Trophoblast cell (in vitro differentiated cells and primary cell): ENCODE measurements around the gene CCDC30.

Source experiments
- DNase-seq, 2 donors: peaks; one replicate each; pipeline ENCODE4 v3.0.0-alpha.2; 2016
- H2AFZ ChIP-seq: 2 replicates; pipeline ENCODE4 v1.6.1; 2013; ENCODE audit warnings: low read length, moderate library complexity, mild to moderate bottlenecking; ENCODE audit not compliant: insufficient read depth, poor library complexity
- H2AK5ac ChIP-seq: 2 replicates; pipeline ENCODE4 v1.6.1; 2013; ENCODE audit warnings: mild to moderate bottlenecking, low read length
- H2BK120ac ChIP-seq: 2 replicates; pipeline ENCODE4 v1.6.1; 2013; ENCODE audit warnings: low read length, mild to moderate bottlenecking, moderate library complexity; ENCODE audit not compliant: insufficient read depth, poor library complexity
- H2BK12ac ChIP-seq: 2 replicates; pipeline ENCODE4 v1.6.1; 2013; ENCODE audit warnings: mild to moderate bottlenecking, low read length, moderate library complexity
- H2BK5ac ChIP-seq: 2 replicates; pipeline ENCODE4 v1.6.1; 2013; ENCODE audit warnings: low read length, low read depth, moderate library complexity, mild to moderate bottlenecking; ENCODE audit not compliant: poor library complexity
- H3K14ac ChIP-seq: 2 replicates; pipeline ENCODE4 v1.6.1; 2013; ENCODE audit warnings: mild to moderate bottlenecking, low read length
- H3K18ac ChIP-seq: 2 replicates; pipeline ENCODE4 v1.6.1; 2013; ENCODE audit warnings: mild to moderate bottlenecking, low read length
- H3K23ac ChIP-seq: 2 replicates; pipeline ENCODE4 v1.6.1; 2013; ENCODE audit warnings: low read length
- H3K27ac ChIP-seq: 2 replicates; pipeline ENCODE4 v1.5.1; 2013; ENCODE audit warnings: low read depth, mild to moderate bottlenecking, inconsistent platforms, low read length, moderate library complexity
- H3K27me3 ChIP-seq: 2 replicates; pipeline ENCODE4 v1.6.1; 2013; ENCODE audit warnings: inconsistent platforms, mild to moderate bottlenecking, low read length, moderate library complexity; ENCODE audit not compliant: insufficient read depth
- H3K36me3 ChIP-seq, 2 experiments: 1 replicate in 1 of 2; 2 replicates in 1 of 2; pipeline ENCODE4 v1.6.1; 2013; ENCODE audit warnings: low read length in 2 of 2, mild to moderate bottlenecking in 2 of 2, moderate library complexity in 1 of 2; ENCODE audit not compliant: insufficient read depth in 2 of 2, control insufficient read depth in 1 of 2
- H3K4ac ChIP-seq: 2 replicates; pipeline ENCODE4 v1.6.1; 2013; ENCODE audit warnings: low read depth, mild to moderate bottlenecking, low read length, moderate library complexity
- H3K4me1 ChIP-seq, 2 experiments: 1 replicate in 1 of 2; 2 replicates in 1 of 2; pipeline ENCODE4 v1.6.1; 2013; ENCODE audit warnings: low read length in 2 of 2, mild to moderate bottlenecking in 2 of 2, moderate library complexity in 1 of 2; ENCODE audit not compliant: insufficient read depth in 2 of 2, control insufficient read depth in 1 of 2
- H3K4me2 ChIP-seq: 2 replicates; pipeline ENCODE4 v1.6.1; 2013; ENCODE audit warnings: inconsistent platforms, mild to moderate bottlenecking, low read length, moderate library complexity
- H3K4me3 ChIP-seq: 2 replicates; pipeline ENCODE4 v1.5.1; 2013; ENCODE audit warnings: mild to moderate bottlenecking, low read depth, low read length, inconsistent platforms
- H3K79me1 ChIP-seq: one replicate; pipeline ENCODE4 v1.6.1; 2013; ENCODE audit warnings: low read length
- H3K79me2 ChIP-seq: 2 replicates; pipeline ENCODE4 v1.6.1; 2013; ENCODE audit warnings: low read length, mild to moderate bottlenecking; ENCODE audit not compliant: control insufficient read depth, insufficient read depth, poor library complexity
- H3K9ac ChIP-seq: 2 replicates; pipeline ENCODE4 v1.6.1; 2013; ENCODE audit warnings: mild to moderate bottlenecking, low read length
- H3K9me3 ChIP-seq: 2 replicates; pipeline ENCODE4 v1.6.1; 2013; ENCODE audit warnings: low read depth, mild to moderate bottlenecking, control low read depth, inconsistent platforms, low read length; ENCODE audit not compliant: insufficient read depth
- H4K12ac ChIP-seq: 2 replicates; pipeline ENCODE4 v1.6.1; 2013; ENCODE audit warnings: low read depth, mild to moderate bottlenecking, low read length, moderate library complexity
- H4K8ac ChIP-seq: 2 replicates; pipeline ENCODE4 v1.6.1; 2013; ENCODE audit warnings: low read depth, mild to moderate bottlenecking, low read length, moderate library complexity
- H4K91ac ChIP-seq: one replicate; pipeline ENCODE4 v1.6.1; 2013; ENCODE audit warnings: low read depth, mild to moderate bottlenecking, low read length, moderate library complexity
- WGBS: extraction: QIAGEN DNeasy Blood & Tissue Kit; methylation state at CpG from one replicate; pipeline ENCODE4 v1.1.7; 2013; ENCODE audit warnings: missing lambda C conversion rate; ENCODE audit not compliant: insufficient read length, insufficient coverage; ENCODE audit errors: extremely low coverage; 5-methylcytosine and 5-hydroxymethylcytosine counted together

Gene CCDC30

DNA sequence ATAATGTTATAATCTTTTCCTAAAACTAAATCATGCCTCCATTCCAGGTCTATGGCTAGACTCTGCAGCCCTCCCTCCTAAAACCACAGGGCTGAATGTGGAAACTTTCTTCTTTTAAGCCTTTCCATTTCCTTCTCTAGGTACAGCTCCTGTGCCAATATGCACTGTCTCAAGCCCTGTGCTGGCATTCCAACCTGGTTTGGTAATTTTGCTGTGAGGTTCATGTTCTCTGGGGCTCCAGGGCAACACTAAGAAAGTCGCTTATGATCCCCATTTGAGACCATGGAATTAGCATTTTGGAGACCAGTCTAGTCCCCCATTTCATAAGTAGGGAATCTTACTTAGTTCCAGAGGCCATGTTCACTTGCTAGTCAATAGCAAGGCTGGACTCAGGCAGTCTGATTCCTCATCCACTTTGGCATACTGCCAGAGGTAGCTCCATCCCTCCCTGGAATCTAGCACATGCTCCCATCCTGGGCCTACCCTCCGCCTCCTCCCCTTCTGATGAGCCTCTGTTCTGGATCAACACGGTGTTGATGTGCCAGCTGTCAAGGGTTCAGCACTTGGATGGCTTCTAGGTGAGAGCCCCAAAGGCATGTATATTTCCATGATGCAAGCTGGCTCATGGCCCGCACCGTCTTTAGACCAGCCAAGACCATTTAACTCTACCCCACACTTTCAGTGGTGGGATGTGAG is 43.8 kb upstream of the CCDC30 start:
- WGBS, result no CpG with 5 or more reads among the region's 5 CpGs

DNA sequence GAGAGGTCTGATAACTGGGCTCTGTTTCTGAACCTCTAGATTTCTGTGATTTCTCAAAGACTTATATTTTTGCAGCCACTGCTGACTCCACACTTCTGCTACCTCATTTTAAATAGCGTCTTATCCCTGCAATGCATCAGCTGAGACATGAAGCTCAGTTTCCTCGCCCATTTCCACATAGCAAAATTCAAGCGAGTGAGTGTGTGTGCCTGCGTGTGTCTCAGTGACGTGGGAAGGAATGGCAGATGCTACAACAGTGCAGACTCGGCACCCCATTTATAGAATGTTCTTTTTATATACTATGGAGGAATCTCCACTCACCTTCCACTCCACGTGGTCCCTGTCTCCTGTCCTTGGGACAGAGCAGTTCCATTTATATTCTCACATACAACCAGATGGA is 43.0 kb upstream of the CCDC30 start:
- Histone ChIP-seq H2BK12ac (no peak overlapping the region), H3K79me2 (no peaks in the 10 kb centered on the region), H3K4me1 (no peaks in the 10 kb centered on the region), H3K36me3 (no peaks in the 10 kb centered on the region), H3K18ac (no peak overlapping the region), H4K12ac (no peak overlapping the region), H3K9ac (no peak overlapping the region), H2AFZ (no peak overlapping the region), H3K4ac (no peak overlapping the region), H2BK5ac (no peak overlapping the region), H4K8ac (no peak overlapping the region), H3K14ac (no peak overlapping the region), H2AK5ac (no peak overlapping the region), H3K9me3 (no peaks in the 10 kb centered on the region), H3K4me2 (no peak overlapping the region), H3K79me1 (no peaks in the 10 kb centered on the region), H3K23ac (no peak overlapping the region), H3K27me3 (no peaks in the 10 kb centered on the region), H3K27ac (no peak overlapping the region), H4K91ac (no peak overlapping the region), H2BK120ac (no peak overlapping the region), H3K4me3 (no peak overlapping the region)
- DNase-seq, result no peak
- no CpG with 5 or more reads among the region's 7 CpGs for WGBS

More for the DNA sequence above, 43.8 kb upstream of the CCDC30 start:
- Histone ChIP-seq H3K79me1 (no peaks in the 10 kb centered on the region), H3K9ac (no peak overlapping the region), H3K14ac (no peak overlapping the region), H4K91ac (no peak overlapping the region), H2BK12ac (no peak overlapping the region), H3K36me3 (no peaks in the 10 kb centered on the region), H3K4me1 (no peaks in the 10 kb centered on the region), H3K27ac (no peak overlapping the region), H2BK5ac (no peak overlapping the region), H2AK5ac (no peak overlapping the region), H4K12ac (no peak overlapping the region), H3K4ac (no peak overlapping the region), H4K8ac (no peak overlapping the region), H3K18ac (no peak overlapping the region), H3K4me3 (no peak overlapping the region), H3K4me2 (no peak overlapping the region), H3K79me2 (no peaks in the 10 kb centered on the region), H2AFZ (no peak overlapping the region), H2BK120ac (no peak overlapping the region), H3K27me3 (no peaks in the 10 kb centered on the region), H3K9me3 (no peaks in the 10 kb centered on the region), H3K23ac (no peak overlapping the region)
- DNase-seq, result no peak

DNA sequence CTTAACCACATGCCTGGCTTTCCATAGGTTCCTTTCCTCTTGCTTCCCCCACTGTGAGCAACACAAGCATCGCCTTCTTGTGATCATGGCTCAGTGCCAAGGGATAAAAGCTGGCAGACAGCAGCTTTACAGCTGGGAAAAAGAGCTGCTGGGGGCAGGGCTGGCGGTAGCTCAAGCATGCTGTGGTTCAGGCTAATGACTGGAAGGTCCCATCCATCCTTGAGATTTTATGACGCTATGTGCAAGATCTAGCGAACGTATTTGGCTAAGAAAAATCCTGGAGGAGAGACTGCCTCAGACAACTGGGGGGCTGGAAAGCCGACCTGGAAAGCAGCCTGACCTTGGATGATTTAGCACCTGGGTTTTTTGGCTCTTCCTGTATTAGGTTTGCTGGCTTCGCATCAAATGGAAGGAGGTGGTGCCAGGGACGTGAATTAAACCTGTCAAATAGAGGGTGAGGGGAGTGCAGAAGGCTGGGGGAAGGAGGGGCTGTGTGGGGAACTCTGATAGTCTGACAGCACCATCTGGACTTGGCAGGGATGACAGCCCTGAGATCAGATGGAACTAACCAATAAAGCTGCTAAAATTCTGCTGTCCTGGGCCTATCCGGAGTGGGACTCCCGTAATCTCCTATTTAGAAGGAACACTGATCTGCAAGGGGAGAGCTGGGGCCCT is 42.0 kb upstream of the CCDC30 start:
- Histone ChIP-seq H3K27ac (no peak overlapping the region), H2BK120ac (no peak overlapping the region), H4K12ac (no peak overlapping the region), H3K4ac (no peak overlapping the region), H3K4me2 (no peak overlapping the region), H2BK12ac (no peak overlapping the region), H3K4me1 (no peaks in the 10 kb centered on the region), H3K4me3 (no peak overlapping the region), H2AFZ (no peak overlapping the region), H4K8ac (no peak overlapping the region), H4K91ac (no peak overlapping the region), H3K18ac (no peak overlapping the region), H3K9ac (peak overlapping the region; percentile 5), H3K79me1 (no peaks in the 10 kb centered on the region), H3K27me3 (no peaks in the 10 kb centered on the region), H3K9me3 (no peaks in the 10 kb centered on the region), H2BK5ac (no peak overlapping the region), H3K14ac (no peak overlapping the region), H3K23ac (no peak overlapping the region), H3K79me2 (no peaks in the 10 kb centered on the region), H3K36me3 (no peaks in the 10 kb centered on the region), H2AK5ac (no peak overlapping the region)
- no peak for DNase-seq
- no CpG with 5 or more reads among the region's 10 CpGs for WGBS

DNA sequence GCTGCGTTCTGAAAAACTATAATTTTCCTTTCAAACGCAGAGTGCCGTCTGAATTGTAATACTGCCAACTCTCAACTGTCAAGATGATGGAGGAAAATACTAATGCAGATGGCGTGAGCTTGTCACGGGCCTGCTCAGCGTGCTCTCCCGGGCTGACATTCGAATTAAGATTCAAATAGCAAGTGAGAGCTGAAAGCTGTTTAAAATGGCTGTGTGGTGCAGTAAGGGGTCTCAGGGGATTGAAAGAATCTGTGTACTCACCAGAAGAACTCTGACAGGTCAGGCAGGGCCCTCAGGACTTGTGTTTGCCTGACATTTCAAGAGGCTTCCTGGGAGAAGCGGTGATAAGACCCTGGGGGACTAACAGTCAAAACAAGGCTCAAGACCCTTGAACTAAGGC is 40.3 kb upstream of the CCDC30 start:
- H3K27me3 ChIP-seq, result no peaks in the 10 kb centered on the region
- H2BK120ac ChIP-seq, result no peak overlapping the region
- no peaks in the 10 kb centered on the region for H3K4me1 ChIP-seq
- no peak overlapping the region for H3K4me2 ChIP-seq
- H3K4me3 ChIP-seq, result no peak overlapping the region
- H2BK12ac ChIP-seq, result no peak overlapping the region
- no peak overlapping the region for H3K14ac ChIP-seq
- DNase-seq, result no peak
- H3K79me1 ChIP-seq, result no peaks in the 10 kb centered on the region
- H3K36me3 ChIP-seq, result no peaks in the 10 kb centered on the region
- H3K4ac ChIP-seq, result no peak overlapping the region
- no peak overlapping the region for H2AFZ ChIP-seq
- no peaks in the 10 kb centered on the region for H3K79me2 ChIP-seq
- H4K8ac ChIP-seq, result no peak overlapping the region
- WGBS, result no CpG with 5 or more reads among the region's 9 CpGs
- no peak overlapping the region for H2BK5ac ChIP-seq
- no peaks in the 10 kb centered on the region for H3K9me3 ChIP-seq
- H3K27ac ChIP-seq, result no peak overlapping the region
- no peak overlapping the region for H3K9ac ChIP-seq
- H4K12ac ChIP-seq, result no peak overlapping the region
- no peak overlapping the region for H3K18ac ChIP-seq
- H2AK5ac ChIP-seq, result no peak overlapping the region
- H4K91ac ChIP-seq, result no peak overlapping the region
- no peak overlapping the region for H3K23ac ChIP-seq
